ENCODE results near the gene KIF20B. TPM values are rescaled to one million over a fixed set of nuclear protein-coding genes. Genes with fewer than 3 reads are reported as not detected.

Gene KIF20B
- total and polyA plus RNA-seq, 2 of the 8 experiments (the other 6 are each of a cell fraction or from before 2014, with no cell fraction given), result 4.5 to 72.0 TPM

GRCh38 chr10:89685936-89686335 is 15.5 kb upstream of the KIF20B start:
- WGBS, 2 experiments (ENCODE audit: extremely low coverage in 1 of 2, insufficient coverage in 1 of 2, insufficient read length in 1 of 2, insufficient replicate concordance in 2 of 2, low coverage in 1 of 2, low lambda C conversion rate in 2 of 2, missing lambda C conversion rate in 1 of 2), result 88% methylated on average over 4 of the region's 4 CpGs; no CpG with 5 or more reads in 1 of the 2 experiments
- CTCF ChIA-PET (ENCODE audit: partially characterized antibody), result interaction anchor here (1.2 to 2.1 kb wide), 2 partner anchors 13 to 15 kb away, joined by 4 to 6 read pairs; no protein-coding TSS in a partner anchor
- TF ChIP-seq CTBP2 (IDR thresholded peaks at IDR 0.05; ENCODE audit: borderline replicate concordance, insufficient read depth, insufficient read length, low read length), result no peak
- no peak for TF ChIP-seq FOSL1 (IDR thresholded peaks at IDR 0.05; ENCODE audit: insufficient read depth, low read depth, low read length)
- TF ChIP-seq SRF (IDR thresholded peaks at IDR 0.05; ENCODE audit: low read depth, low read length), result no peak
- no peak for TF ChIP-seq ZNF274 (IDR thresholded peaks at IDR 0.05; ENCODE audit: borderline replicate concordance, extremely low read depth, low read length)
- TF ChIP-seq EZH2 (IDR thresholded peaks at IDR 0.05; ENCODE audit: low read depth, low read length, severe bottlenecking), result no peak
- TF ChIP-seq YY1 (IDR thresholded peaks at IDR 0.05; ENCODE audit: low read depth, low read length), result no peak
- no peak for TF ChIP-seq CTCF (IDR thresholded peaks at IDR 0.05; ENCODE audit: control extremely low read depth in 1 of 3, insufficient read depth in 1 of 3, low read depth in 1 of 3, low read length in 3 of 3)
- no peak for TF ChIP-seq CBX5 (IDR thresholded peaks at IDR 0.05; ENCODE audit: low read depth, low read length)
- no peak for TF ChIP-seq GABPA (IDR thresholded peaks at IDR 0.05; ENCODE audit: borderline replicate concordance, insufficient read depth, low read length)
- TF ChIP-seq HDAC2 (IDR thresholded peaks at IDR 0.05; ENCODE audit: borderline replicate concordance in 1 of 2, low read depth in 2 of 2, low read length in 2 of 2), result no peak
- no peak for TF ChIP-seq TAF7 (optimal IDR thresholded peaks at IDR 0.05; ENCODE audit: borderline replicate concordance, low read depth, low read length)

More at GRCh38 chr10:89685936-89686335, 15.5 kb upstream of the KIF20B start:
- no peaks in the 10 kb centered on the region for H3K23me2 ChIP-seq (ENCODE audit: low read depth, low read length)
- no peak overlapping the region for H2AFZ ChIP-seq (ENCODE audit: low read length)
- no peak overlapping the region for H3K4me3 ChIP-seq (ENCODE audit: extremely low read depth in 1 of 4, insufficient read depth in 2 of 4, low read depth in 3 of 4, low read length in 4 of 4)
- H4K91ac ChIP-seq (replicated peaks; ENCODE audit: insufficient read length, low read length), result no peak overlapping the region
- H2BK20ac ChIP-seq (ENCODE audit: low read length), result no peak overlapping the region
- H3K79me1 ChIP-seq (ENCODE audit: low read depth, low read length), result no peaks in the 10 kb centered on the region
- no peak overlapping the region for H4K8ac ChIP-seq (ENCODE audit: extremely low read depth, insufficient read depth, low read length)
- no peak overlapping the region for H2BK12ac ChIP-seq (ENCODE audit: low read depth, low read length)
- no peak overlapping the region for H4K5ac ChIP-seq (ENCODE audit: insufficient read length, low read depth, low read length)
- H2BK5ac ChIP-seq (ENCODE audit: low read depth, low read length), result no peak overlapping the region
- no peak overlapping the region for H3K4me2 ChIP-seq (ENCODE audit: insufficient read depth in 1 of 2, low read depth in 2 of 2, low read length in 2 of 2)
- no peak overlapping the region for H2BK15ac ChIP-seq (ENCODE audit: low read length)
- no peaks in the 10 kb centered on the region for H3K9me3 ChIP-seq (ENCODE audit: insufficient read depth in 2 of 2, low read depth in 1 of 2, low read length in 1 of 2)
- H3K36me3 ChIP-seq (ENCODE audit: control insufficient read depth in 2 of 4, insufficient read depth in 4 of 4, low read length in 3 of 4), result no peaks in the 10 kb centered on the region
- H3K56ac ChIP-seq (replicated peaks; ENCODE audit: insufficient read length, low read depth, low read length), result no peak overlapping the region
- no peak overlapping the region for H3K18ac ChIP-seq (ENCODE audit: extremely low read depth, low read length)
- no peak overlapping the region for H3K27ac ChIP-seq (ENCODE audit: low read depth, low read length)
- H3K9ac ChIP-seq (replicated peaks in 1 of 4; ENCODE audit: extremely low read depth in 1 of 4, low read depth in 3 of 4, low read length in 3 of 4), result no peak overlapping the region
- DNase-seq (ENCODE audit: low read depth in 1 of 2, low spot score in 2 of 2), result no peak
- no peak overlapping the region for H3K14ac ChIP-seq (ENCODE audit: insufficient read length)
- POLR2A ChIA-PET (ENCODE audit: partially characterized antibody), result interaction anchor here (3.1 kb wide), 1 partner anchor 16 kb away, joined by 13 read pairs; the partner anchor contains the start of gene KIF20B
- no peaks in the 10 kb centered on the region for H3K27me3 ChIP-seq (replicated peaks in 1 of 4; ENCODE audit: control insufficient read depth in 3 of 4, extremely low read depth in 1 of 4, insufficient read depth in 3 of 4, low read length in 3 of 4)
- H3K4ac ChIP-seq (replicated peaks; ENCODE audit: insufficient read length, low read depth, low read length), result no peak overlapping the region
- no peaks in the 10 kb centered on the region for H3K4me1 ChIP-seq (replicated peaks in 1 of 4; ENCODE audit: control insufficient read depth in 3 of 4, insufficient read depth in 4 of 4, low read length in 3 of 4)
- no peak overlapping the region for H2AK5ac ChIP-seq (ENCODE audit: low read depth, low read length)
- no peaks in the 10 kb centered on the region for H3K79me2 ChIP-seq (ENCODE audit: control insufficient read depth in 1 of 2, insufficient read depth in 2 of 2, low read length in 2 of 2)
- FAIRE-seq, result no peak
- no peaks in the 10 kb centered on the region for H4K20me1 ChIP-seq (replicated peaks in 1 of 2; ENCODE audit: control insufficient read depth in 1 of 2, insufficient read depth in 2 of 2, low read length in 2 of 2)
- no peak overlapping the region for H2BK120ac ChIP-seq (replicated peaks; ENCODE audit: low read depth, low read length)
- no peak overlapping the region for H3K23ac ChIP-seq (ENCODE audit: insufficient read length)
